NK-92 (cell line): ENCODE measurements around the gene CASP8.
A peak's percentile ranks its signal among the peaks of the same experiment; 100 is the strongest.
"Not testable (repeated sequence)": the region's sequence is repeated elsewhere in the genome, so short reads cannot be mapped to it uniquely, and the experiment has no call there.

Experiments
- DNase-seq: peaks from one replicate; lab custom pipeline; 2025; ENCODE audit not compliant: unreplicated experiment; lab: John Stamatoyannopoulos, UW

Gene CASP8

DNA sequence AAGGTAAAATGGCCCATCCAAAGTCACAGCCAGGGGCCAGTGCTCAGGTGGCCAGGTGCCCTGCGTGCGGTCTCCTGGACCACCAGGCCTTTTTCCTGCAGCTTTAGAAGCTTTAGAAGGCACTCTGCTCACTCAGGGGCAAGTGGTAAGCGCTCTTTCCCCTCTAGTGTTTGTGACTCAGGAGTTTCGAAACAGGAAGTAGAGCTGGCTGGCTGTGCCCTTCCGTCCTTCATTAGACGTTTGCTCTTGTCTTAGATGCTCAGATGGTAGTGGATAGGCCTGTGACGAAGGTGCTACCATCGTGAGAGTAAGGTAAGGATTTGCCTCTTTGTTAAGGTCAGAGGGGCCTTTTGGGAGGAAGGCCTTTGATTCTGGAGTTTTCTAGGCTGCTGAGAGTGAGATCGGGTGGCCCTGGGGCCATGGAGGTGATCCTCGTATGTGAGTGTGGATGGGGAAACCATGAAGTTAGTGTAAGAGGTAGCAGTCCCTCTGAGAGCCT, at the start of gene CASP8:
Gene CASP8 (plus strand): TSS at position 235 of the 499 bp plus-strand sequence. CDS start 5,951 bp downstream, outside the sequence.
- DNase-seq: peak; percentile 6

DNA sequence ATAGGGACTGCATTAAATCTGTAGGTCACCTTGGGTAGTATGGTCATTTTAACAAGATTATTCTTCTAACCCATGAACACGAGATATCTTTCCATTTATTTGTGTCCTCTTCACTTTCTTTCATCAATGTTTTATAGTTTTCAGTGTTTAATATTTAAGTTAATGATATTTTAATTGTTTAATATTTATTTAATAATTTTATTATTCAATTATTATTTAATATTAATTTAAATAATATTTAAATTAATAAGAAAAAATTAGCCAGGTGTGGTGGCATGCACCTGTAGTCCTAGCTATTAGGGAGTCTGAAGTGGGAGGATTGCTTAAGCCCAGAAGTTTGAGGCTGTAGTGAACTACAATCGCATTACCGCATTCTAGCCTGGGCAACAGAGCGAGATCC, 44.4 kb upstream of the CASP8 start:
- no peak for DNase-seq

DNA sequence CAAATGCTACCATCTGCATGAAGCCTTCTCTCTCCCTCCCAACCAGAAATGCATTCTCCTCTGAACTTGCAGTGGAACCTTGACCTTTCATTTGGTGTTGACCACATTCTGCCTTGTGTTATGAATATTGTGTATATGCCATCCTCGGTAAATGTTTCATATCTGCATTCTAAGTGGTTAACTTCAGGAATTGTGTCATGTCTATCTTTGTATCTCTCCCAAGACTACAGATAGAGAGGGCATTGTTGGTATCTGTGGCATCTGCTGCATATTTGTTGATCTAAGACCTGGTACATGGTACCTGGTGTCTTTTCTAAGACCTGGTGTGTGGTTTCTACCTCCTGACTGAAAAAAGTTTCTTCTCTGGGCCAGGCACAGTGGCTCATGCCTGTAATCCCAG, 43.4 kb upstream of the CASP8 start:
- no peak for DNase-seq

DNA sequence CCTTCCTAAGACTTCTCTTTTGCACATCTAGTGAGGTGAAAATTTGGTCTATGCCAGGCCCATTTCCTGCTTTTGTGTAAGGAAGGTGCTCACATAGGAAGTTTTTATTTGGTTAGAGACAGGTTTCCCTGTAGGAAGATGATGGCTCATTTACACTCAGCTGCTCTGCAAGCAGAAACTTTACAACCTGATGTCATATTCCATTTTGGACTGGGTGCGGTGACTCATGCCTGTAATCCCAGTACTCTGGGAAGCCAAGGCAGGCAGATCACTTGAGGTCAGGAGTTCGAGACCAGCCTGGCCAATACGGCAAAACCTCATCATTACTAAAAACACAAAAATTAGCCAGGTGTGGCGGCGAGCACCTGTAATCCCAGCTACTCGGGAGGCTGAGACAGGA, 41.6 kb upstream of the CASP8 start:
- no peak for DNase-seq

DNA sequence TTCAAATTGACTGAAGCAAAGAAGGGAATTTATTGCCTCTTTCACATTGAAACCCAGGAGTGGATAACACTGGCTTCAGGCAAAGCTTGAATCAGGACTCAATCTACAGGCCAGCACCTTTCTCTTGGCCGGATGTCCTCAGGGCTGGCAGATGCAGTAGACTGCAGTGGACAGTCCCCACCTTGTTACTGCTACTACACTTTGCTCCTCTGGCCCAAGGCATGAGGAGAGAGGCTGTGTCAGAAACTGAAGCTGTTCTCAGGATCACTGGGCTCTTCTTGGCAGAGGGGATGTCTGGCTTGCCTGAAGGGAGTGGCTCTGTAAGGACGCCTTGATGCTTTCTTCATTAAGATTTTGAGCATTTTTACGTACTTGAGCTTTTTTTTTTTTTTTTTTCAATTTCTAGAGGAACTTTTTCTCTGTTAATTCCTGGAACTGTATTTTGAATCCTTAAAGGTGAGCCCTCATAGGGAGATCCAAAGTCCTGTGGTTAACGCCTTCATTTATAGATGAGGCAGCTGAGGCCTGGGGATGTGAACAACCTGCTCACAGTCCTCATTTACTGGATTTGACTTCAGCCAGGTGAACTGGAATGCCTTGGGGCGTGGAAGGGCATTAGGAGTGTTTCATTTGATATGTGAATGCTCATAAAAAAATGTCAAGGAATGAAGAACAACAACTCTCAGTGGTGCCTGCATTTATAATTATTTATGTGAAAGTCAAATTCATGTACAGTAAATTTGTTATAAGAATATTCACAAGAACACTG, 40.8 kb upstream of the CASP8 start:
- no peak for DNase-seq

DNA sequence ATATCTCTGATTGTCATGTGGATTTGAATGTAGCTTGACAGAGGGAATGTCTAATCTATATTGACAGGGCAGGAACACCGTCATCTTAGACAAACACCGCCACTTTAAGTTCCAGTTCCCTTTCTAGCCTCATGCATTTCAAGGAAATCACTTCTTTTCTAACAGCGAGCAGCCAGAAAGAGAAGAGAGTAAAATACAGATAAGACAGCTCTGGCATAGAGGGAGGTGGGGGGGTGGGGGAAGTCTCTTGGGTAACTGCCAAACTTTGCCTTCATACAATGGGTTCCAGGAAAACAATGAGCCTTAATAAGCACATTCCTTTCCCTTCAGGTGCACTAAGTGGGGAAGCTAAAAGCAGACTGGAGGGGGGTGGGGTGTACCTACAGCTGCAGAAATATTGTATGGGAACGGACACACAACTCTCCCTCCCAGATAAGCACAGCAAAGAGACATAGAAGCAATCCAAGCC, 40.2 kb upstream of the CASP8 start:
- no peak for DNase-seq

DNA sequence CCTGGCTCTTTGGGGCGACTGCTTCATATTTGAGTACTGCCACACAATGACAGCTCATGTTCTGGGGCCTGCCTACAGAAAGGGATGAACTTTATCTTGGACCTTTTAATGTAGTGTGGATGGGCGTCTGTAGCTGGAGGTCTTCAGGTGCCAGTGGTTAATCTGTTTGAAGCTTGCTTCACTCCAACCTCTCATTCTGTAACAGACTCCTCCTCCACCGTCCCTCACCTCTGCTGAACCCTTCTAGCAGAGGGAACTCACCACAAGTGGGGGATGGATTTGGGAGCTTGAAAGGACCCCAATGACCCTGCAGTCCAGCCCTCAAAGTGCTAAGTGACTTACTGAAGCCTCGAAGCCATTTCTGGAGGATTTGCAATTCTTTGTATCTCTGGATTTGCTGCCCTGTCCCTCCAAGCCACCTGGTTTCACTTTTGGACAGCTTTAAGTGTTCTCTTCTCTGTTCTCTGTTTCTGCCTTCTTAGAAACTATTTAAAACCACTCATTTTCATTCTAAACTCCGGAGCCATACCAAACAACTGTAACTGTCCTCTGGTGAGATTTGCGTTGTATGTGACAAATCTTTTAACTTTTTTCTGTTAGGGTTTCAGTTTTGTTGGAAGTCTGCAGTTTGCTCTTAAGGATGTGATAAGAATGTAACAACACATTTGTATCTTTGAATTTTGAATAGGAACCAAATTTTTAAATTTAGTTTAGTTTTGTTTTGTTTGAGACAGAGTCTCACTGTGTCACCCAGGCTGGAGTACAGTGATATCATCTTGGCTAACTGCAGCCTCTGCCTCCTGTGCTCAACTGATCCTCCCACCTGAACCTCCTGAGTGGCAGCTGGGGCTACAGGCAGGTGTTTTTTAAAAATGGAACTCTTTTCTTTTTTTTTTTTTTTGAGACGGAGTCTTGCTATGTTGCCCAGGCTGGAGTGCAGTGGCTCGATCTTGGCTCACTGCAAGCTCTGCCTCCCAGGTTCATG, 37.0 kb upstream of the CASP8 start:
- no peak for DNase-seq

DNA sequence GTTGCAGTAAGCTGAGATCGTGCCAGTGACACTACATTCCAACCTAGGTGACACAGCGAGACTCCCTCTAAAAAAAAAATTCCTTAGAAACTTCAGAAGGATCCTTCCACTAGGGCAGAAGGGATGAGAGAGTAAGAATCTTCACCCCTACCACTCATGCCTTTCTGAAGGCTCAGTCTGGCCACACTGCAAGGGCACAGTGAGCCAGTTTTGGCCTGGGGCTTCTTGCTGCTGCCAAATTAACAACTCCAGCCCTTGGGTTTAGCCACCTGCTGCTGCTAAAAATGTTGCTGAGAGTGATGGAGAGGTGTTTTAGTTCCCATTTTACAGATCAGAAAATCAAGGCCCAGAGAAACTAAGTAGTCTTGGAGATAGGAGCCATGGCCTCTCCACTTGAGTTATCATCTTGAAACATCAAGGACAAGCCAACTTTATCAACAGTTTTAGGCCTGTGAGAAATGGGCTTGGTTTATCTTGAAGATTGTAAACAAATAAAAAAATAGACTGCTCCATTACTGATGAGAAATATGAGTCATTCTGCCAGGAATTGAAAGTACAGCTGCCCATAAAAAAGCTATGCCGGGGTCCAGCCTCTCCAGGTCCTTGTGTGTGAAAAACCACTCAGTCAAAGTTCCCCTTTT, 31.9 kb upstream of the CASP8 start:
- DNase-seq: no peak

DNA sequence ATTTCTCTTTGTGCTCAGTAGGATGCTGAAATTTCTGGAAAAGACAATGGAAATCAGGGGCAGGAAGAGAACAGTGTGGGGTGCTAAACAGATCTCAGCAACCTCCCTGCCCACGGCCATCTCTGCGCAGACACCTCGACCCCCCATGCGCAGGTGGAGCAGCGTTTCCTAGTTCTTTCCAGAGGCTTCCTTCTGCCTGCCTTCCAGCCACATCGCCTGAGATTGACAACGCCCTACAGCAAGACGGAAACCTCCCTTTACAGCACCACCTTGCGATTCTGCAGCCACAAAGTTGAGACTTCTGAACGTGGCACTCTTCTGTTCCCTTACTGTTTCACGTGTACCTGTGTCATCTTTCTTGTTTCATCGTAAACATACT, 31.4 kb upstream of the CASP8 start:
- DNase-seq: no peak

DNA sequence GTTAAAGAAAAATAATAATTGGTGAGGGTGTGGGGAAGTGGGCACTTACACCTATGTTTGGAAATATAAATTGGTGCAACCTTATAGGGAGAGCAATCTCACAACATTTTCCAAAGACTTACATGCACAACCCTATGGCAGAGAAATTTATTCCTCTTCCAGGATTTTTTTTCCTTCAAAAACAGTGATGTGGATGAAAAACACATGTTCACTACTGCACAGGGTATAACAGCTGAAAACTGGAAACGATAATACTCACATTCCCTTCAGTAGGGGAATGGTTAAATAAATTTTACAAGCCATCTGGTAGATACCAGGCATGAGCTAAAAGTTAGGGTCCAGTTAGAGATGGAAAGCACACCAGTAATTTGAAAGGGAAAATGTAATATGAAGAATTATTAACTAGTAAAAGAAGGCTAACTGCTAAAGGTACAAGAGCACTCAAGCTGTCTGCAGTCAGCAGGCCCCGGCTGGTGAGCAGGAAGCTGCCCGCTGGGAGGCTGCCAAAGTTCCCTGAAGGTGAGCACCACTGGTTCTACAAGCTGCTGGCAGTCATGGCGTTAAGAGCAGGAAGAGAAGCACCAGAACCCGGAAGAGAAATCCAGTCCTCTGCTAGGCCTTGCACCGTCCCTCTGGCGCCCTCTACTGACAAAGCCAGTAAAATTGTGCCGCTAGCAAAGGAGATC, 28.4 kb upstream of the CASP8 start:
- peak; percentile 67 for DNase-seq

DNA sequence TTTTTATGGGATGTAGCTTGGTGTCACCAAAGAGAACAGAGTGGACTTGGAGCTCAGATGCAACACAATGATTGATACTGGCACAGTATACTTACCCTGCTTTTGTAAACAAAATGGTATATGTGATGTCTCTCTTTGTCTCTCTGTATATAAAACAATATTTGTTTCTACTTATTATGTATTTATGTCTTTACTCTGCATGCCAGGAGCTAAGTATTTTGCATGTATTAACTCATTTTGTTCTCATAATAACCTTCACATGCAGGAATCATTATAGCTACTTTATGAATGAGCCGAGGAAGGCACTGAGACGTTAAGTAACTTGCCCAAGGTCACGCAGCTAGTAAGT, 27.9 kb upstream of the CASP8 start:
- no peak for DNase-seq

DNA sequence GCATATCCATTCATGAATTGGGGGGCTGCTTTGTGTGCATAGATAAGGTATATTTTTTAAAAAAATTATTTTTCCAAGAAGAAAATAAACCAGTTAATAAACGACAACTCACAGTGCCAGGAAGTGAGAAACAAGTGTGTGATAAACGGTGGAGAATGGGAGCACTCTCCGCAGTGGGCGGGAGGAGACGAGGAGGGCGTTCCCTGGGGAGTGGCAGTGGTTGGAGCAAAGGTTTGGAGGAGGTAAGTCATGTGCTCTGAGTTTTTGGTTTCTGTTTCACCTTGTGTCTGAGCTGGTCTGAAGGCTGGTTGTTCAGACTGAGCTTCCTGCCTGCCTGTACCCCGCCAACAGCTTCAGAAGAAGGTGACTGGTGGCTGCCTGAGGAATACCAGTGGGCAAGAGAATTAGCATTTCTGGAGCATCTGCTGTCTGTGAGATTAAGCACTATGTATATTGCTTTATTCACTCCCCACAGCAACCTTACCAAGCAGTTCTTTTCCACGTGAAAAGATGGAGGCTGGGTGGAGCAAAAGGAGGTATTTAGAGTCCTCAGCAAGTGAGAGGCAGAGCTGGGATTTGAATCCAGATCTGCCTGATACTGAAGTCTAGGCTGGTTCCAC, 27.0 kb upstream of the CASP8 start:
- DNase-seq: peak; percentile 23

DNA sequence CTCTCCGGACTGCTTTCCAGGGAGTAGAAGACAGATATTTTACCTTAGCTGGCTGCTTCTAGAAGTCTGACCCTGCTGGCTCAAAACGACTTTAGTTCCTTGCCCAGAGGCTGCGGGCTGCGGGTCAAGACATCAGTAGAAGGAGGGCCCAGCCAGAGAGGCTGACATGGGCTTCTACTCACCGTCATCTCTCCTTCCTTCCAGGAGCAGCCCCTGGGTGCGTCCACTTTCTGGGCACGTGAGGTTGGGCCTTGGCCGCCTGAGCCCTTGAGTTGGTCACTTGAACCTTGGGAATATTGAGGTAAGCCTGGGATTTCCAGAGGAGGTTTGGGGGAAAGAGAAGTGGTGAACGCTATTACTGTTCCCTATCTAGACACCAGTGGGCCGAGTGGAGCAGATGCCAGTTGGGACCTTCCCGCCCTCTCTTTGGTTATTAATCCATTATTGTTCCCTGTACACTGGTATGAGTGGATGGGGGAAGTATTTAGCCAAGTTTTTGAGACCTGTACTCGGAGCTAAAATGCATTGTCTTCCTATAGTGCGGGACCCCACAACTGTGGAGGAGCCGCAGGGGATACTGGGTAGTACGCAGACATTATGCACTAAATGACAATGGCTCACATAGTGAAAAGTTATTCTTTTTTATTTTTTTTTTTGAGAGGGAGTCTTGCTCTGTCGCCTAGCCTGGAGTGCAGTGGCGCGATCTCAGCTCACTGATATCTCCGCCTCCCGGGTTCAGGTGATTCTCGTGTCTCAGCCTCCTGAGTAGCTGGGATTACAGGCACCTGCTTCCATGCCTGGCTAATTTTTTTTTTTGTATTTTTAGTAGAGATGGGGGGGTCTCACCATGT, 26.3 kb upstream of the CASP8 start:
- no peak for DNase-seq

DNA sequence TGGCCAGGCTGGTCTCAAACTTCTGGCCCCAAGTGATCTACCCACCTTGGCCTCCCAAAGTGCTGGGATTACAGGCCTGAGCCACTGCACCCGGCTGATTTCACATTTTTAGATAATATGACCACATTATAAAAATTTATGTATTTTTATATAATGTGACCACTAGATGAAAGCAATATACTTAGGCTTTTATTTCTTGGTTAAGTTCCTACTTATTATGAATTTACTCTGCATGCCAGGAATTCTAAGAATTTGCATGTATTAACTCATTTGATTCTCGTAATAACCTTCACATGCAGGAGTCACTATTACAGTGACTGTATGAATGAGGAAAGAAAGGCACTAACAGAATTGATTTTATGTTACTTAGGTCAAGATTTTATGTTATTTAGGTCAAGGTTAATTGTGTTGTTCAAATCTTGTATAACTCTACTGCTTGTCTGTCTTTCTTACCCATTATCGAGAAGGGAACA, 25.6 kb upstream of the CASP8 start:
- DNase-seq: no peak

DNA sequence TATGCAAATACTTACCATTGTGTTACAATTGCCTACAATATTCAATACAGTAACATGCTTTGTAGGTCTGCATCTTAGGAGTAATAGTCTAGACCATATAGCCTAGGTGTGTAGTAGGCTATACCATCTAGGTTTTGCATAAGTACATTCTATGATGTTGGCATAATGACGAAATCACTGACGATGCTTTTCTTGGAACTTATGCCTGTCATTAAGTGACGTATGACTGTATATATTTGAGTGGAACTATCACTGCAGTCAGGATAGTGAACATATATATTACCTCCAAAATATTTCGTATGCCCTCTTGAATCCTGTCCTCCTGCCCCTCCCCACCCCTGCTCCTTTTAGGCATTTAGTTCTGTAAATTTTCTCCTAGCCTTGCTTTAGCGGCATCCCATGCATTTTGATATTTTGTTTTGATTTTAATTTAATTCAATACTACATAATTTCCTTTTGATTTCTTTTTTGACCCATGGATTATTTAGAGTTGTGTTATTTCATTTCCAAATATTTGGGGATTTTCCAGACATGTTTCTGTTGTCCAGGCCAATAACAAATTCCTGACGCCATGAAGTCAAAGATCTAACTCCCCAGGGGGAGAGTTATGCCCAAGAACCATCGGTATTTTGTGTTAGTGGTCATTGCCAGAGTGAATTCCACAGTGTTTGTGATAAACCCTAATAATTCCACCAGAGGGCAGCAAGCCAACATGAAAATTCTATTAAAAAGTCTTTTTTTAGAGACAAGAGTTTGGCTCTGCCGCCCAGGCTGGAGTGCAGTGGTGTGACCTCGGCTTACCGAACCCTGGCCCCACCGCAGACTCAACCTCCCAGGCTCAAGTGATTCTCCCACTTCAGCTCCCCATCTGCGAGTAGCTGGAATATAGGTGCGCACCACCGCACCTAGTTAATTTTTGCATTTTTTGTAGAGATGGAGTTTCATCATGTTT, 24.2 kb upstream of the CASP8 start:
- no peak for DNase-seq

DNA sequence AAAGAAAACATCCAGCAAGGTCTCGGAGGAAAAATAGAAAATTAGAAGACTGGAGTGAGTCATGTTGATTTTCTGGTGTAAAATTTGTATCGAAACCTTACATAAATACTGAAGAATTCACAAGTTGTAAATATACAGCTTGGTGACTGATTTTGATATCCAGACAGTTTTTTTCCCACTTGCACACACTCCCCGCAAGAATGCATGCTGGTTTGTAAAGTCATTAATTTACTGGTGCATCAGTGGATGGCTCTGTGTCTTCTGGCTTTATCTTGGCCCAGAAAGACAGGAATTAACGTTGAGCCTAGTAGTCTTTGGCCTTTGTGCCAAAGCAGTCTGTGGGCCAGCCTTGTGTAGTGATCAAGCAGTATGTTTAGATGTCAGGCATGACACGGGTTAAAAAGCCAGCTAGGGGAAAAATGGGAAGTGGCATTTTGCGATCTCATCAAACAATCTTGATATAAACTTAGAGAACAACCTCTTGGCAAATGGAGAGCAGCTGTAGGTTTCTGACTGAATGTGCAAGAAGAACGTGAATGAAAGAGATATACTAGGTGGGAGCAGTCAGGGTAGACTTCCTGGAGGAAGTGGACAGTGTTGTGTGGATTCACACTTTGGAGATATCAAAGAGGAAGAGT, 22.7 kb upstream of the CASP8 start:
- no peak for DNase-seq

DNA sequence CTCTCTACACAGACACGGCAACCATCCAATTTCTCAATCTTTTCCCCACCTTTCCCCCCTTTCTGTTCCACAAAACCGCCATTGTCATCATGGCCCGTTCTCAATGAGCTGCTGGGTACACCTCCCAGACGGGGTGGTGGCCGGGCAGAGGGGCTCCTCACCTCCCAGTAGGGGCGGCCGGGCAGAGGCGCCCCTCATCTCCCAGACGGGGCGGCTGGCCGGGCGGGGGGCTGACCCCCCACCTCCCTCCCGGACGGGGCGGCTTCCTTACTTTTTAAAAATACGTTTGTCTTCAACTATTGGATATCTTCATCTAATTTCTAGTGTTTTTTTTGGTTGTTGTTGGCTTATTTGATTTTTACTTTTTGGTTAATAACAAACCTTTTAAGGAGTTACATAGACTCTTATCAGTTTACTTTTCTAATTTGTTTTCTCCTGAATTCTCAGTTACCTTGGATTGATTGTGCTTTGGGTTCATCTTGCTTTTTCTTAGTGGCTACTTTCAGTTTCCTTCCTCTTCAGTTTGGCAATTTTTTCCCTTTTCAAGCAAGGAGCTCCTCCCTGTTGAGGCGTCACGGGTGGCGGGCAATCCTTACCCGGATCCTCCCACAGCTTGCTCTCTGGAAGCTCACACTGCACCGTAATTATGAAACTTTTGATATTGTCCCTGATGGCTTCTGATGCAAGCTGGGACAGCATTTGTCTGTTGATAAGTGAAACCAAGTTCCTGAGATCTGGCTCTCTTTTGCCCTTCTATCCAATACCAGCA, 21.0 kb upstream of the CASP8 start:
- DNase-seq: not testable (repeated sequence)
